ENCODE results near the gene MORN3.

- TF ChIP-seq CTCF (conservative IDR thresholded peaks at IDR 0.05) (no peak; the same call in 1 of the 2 replicates), ZFX (IDR thresholded peaks at IDR 0.05) (0 out of 2 replicates have a peak, but pooled peaks have one; percentile 23)
Observed at GRCh38 chr12:121626853-121627640, 42.4 kb downstream of the MORN3 start.

All from C4-2B (cell line).